Measurements from ENCODE around the gene CASP1.
A peak's percentile ranks its signal among the peaks of the same experiment; 100 is the strongest.
"Not testable (repeated sequence)": the region's sequence is repeated elsewhere in the genome, so short reads cannot be mapped to it uniquely, and the experiment has no call there.

The CASP1 gene

DNA sequence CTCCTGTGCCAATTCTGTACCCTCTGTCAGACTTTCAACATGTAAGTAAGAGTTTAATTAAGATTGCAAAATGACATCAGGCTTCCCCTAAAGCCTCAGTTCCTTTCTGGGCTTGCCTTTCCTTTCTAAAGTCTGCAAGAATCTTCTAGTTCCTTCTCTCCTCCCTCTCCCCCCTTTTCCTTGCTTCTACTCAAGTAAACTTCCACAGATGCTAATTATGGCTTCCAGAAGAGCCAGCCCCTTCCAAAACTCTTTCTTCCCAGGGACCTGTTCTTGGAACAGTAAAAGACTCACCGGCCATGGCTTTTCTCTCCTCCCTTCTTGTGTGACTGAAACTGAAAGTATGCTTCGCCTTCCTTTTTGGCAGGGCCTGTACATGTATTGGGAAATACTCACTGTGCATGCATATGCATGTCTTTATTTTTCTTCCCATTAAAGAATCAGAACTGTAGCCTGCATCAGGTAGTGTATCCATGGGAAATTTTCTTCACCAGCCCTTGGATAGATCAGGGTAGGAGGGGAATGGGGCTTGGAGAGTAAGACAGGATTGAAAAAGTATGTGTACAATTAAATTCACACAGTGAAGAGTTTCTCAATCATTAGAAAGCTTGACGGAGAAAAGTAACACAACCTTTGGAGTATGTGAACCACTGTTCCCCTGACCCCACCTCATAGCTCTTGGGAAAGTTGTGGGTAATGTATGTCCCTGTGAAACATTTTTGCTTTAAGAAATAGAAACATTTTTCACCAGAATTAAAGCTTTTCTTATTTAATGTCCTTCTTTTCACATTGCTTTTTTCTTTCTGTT is at the start of gene CASP1:
TSS of gene CASP1 (minus strand) at position 332 of the 808 bp plus-strand sequence. CDS start at position 301, 31 bp downstream.
- TF ChIP-seq, protein P1, sequence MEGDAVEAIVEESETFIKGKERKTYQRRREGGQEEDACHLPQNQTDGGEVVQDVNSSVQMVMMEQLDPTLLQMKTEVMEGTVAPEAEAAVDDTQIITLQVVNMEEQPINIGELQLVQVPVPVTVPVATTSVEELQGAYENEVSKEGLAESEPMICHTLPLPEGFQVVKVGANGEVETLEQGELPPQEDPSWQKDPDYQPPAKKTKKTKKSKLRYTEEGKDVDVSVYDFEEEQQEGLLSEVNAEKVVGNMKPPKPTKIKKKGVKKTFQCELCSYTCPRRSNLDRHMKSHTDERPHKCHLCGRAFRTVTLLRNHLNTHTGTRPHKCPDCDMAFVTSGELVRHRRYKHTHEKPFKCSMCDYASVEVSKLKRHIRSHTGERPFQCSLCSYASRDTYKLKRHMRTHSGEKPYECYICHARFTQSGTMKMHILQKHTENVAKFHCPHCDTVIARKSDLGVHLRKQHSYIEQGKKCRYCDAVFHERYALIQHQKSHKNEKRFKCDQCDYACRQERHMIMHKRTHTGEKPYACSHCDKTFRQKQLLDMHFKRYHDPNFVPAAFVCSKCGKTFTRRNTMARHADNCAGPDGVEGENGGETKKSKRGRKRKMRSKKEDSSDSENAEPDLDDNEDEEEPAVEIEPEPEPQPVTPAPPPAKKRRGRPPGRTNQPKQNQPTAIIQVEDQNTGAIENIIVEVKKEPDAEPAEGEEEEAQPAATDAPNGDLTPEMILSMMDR (IDR thresholded peaks at IDR 0.05; ENCODE audit: extremely low read depth, insufficient read depth, missing control alignments): no peak
- peak; percentile 9 for DNase-seq (ENCODE audit: low spot score)
- in situ Hi-C loops (cut with MboI; ENCODE audit: low pct_unique_long_range_greater_than_20kb, low sequenced_read_pairs, unreplicated experiment): no loop called here

- TF ChIP-seq, protein P1 (IDR thresholded peaks at IDR 0.05; ENCODE audit: extremely low read depth, insufficient read depth, missing control alignments): no peak
- in situ Hi-C loops (cut with MboI; ENCODE audit: low pct_unique_long_range_greater_than_20kb, low sequenced_read_pairs, unreplicated experiment): no loop called here
- DNase-seq (ENCODE audit: low spot score): no peak
Observed at GRCh38 chr11:105081412-105082150, 46.6 kb upstream of the CASP1 start.

- in situ Hi-C loops (cut with MboI; ENCODE audit: low pct_unique_long_range_greater_than_20kb, low sequenced_read_pairs, unreplicated experiment); DNase-seq (ENCODE audit: low spot score): not testable (repeated sequence)
Observed at GRCh38 chr11:105080171-105080906, 45.4 kb upstream of the CASP1 start.

- TF ChIP-seq, protein P1 (IDR thresholded peaks at IDR 0.05; ENCODE audit: extremely low read depth, insufficient read depth, missing control alignments): no peak
- in situ Hi-C loops (cut with MboI; ENCODE audit: low pct_unique_long_range_greater_than_20kb, low sequenced_read_pairs, unreplicated experiment): no loop called here
- DNase-seq (ENCODE audit: low spot score): no peak
Observed at GRCh38 chr11:105078283-105078682, 43.3 kb upstream of the CASP1 start.

- DNase-seq (ENCODE audit: low spot score); in situ Hi-C loops (cut with MboI; ENCODE audit: low pct_unique_long_range_greater_than_20kb, low sequenced_read_pairs, unreplicated experiment): not testable (repeated sequence)
Observed at GRCh38 chr11:105077141-105077790, 42.3 kb upstream of the CASP1 start.

DNA sequence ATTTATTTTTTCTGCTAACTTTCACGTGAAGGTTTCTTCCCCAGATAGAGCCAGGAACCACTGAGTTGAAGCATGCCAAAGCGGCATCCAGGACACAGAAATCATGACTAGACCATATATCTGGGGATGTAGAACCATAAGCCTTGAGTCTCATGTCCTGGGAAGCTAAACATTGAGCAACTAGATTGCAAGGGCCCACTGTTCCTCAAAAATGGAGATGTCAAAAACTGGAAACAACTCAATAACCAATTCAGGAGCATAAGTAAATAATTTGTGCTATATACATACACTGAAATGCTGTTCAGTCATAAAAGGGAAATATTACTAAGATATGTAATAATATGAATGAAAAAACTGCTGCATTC is 39.2 kb upstream of the CASP1 start:
- DNase-seq (ENCODE audit: low spot score): no peak
- TF ChIP-seq, protein P1 (IDR thresholded peaks at IDR 0.05; ENCODE audit: extremely low read depth, insufficient read depth, missing control alignments): no peak
- in situ Hi-C loops (cut with MboI; ENCODE audit: low pct_unique_long_range_greater_than_20kb, low sequenced_read_pairs, unreplicated experiment): no loop called here

DNA sequence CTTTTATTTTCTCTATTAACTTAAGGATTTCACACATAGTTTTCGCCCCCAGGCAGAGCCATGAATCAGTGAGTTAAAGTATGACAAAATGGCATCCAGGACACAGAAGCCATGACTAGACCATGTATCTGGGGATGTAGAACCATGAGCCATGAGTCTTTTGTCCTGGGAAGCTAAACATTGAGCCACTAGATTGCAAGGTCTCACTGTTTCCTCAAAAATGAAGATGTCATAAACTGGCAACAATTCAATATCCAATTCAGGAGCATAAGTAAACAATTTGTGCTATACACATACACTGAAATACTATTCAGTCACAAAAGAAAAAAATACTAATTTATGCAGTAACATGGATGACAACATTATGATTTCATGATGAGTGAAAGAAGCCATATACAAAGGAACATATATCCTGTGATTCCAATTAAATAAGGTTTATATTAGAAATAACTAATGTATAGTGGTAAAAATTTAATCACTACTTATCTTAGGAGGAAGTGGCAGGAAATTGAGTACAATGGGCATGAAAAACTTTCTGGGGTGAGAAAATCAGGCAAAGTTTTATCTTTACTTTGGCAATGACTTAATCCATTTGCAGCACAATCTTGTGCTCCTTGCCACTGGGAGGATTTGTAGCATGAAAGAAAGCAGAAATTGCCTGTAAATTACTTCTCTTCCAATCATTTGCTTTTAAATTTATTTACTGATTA is 38.7 kb upstream of the CASP1 start:
- DNase-seq (ENCODE audit: low spot score): no peak
- in situ Hi-C loops (cut with MboI; ENCODE audit: low pct_unique_long_range_greater_than_20kb, low sequenced_read_pairs, unreplicated experiment): no loop called here
- TF ChIP-seq, protein P1 (IDR thresholded peaks at IDR 0.05; ENCODE audit: extremely low read depth, insufficient read depth, missing control alignments): no peak

DNA sequence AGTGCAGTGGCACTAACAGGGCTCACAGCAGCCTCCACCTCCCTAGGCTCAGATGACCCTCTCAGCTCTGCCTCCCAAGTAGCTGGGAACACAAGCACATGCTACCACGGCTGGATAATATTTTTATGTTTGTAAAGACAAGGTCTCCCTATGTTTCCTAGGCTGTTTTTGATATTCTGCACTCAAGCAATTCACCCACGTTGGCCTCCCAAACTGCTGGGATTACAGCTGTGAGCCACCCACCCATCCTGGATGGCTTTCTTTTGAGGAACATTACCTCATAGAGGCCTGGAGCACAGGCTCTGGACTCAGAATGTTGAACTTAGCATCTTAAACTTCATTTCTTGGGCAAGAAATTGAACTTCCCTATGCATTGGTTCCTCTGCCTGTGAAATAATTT is 37.1 kb upstream of the CASP1 start:
- DNase-seq (ENCODE audit: low spot score); in situ Hi-C loops (cut with MboI; ENCODE audit: low pct_unique_long_range_greater_than_20kb, low sequenced_read_pairs, unreplicated experiment): not testable (repeated sequence)
